Stimulated activated CD8-positive, alpha-beta memory T cell treated with anti-CD3 and anti-CD28 coated beads, Interleukin-4, amount 100 ng/mL, for 4 hours (primary cell): ENCODE results near the gene HAPLN2.
A peak's percentile ranks its signal among the peaks of the same experiment; 100 is the strongest.
"Not testable (repeated sequence)": the region's sequence is repeated elsewhere in the genome, so short reads cannot be mapped to it uniquely, and the experiment has no call there.

Source experiments
- DNase-seq, 2 donors: peaks; one replicate each; pipeline ENCODE4 v3.0.0-alpha.2; 2020; ENCODE audit warnings: low read depth in 2 of 2, low spot score in 1 of 2

The HAPLN2 gene

DNA sequence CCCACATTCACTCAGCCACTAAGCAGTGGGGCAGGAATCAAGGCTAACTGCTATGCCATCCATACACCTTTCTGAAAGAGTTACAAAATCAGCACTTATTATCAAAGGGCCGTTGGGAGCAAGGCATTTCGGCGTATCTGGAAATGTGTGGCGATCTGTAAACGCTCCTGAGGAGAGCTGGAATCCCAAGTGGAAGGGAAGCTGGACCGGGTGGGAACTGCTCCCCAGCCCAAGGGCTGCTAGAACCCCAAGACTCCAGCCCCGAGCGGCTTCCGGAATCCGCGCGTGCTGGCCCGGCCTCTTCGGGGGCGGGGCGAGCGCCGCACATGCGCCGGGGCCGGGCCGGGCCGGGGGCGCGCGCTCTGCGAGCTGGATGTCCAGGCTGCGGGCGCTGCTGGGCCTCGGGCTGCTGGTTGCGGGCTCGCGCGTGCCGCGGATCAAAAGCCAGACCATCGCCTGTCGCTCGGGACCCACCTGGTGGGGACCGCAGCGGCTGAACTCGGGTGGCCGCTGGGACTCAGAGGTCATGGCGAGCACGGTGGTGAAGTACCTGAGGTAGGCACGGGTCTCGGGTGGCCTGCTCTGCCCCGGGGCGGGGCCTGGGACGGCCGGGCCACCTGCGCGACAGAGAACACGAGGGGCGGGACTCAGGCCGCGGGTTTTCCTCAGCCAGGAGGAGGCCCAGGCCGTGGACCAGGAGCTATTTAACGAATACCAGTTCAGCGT is 27.6 kb upstream of the HAPLN2 start, which contains the start of gene NAXE:
Gene NAXE, plus strand, starts transcription at position 345 of the 726 bp plus-strand sequence. Its CDS starts 29 bp downstream, at position 374.
- peak in 1 of 2 donors; percentile 46 for DNase-seq

DNA sequence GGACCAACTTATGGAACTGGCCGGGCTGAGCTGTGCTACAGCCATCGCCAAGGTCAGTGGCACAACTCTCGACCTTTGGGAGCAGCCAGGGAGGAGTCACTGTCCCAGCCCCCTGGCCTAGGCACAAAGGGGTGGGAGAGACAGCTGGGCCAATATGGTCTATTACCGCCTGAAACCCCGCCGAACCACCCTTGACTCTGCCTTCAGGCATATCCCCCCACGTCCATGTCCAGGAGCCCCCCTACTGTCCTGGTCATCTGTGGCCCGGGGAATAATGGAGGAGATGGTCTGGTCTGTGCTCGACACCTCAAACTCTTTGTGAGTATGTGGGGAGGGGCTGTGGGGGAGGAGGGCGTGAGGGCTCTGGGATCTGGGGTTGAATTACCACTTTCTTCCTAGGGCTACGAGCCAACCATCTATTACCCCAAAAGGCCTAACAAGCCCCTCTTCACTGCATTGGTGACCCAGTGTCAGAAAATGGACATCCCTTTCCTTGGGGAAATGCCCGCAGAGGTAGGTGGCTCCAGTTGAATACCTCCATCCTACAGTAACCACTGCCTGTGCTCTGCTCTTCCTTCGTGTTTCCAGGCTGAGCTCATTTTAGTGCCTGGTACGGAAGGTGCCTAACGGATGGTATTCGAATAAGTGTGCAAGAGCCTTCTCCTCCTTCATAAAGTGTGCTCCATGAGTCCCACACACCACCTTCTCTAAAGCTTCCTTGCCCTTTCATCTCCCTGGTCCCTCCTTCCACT is 26.9 kb upstream of the HAPLN2 start:
- DNase-seq = no peak

DNA sequence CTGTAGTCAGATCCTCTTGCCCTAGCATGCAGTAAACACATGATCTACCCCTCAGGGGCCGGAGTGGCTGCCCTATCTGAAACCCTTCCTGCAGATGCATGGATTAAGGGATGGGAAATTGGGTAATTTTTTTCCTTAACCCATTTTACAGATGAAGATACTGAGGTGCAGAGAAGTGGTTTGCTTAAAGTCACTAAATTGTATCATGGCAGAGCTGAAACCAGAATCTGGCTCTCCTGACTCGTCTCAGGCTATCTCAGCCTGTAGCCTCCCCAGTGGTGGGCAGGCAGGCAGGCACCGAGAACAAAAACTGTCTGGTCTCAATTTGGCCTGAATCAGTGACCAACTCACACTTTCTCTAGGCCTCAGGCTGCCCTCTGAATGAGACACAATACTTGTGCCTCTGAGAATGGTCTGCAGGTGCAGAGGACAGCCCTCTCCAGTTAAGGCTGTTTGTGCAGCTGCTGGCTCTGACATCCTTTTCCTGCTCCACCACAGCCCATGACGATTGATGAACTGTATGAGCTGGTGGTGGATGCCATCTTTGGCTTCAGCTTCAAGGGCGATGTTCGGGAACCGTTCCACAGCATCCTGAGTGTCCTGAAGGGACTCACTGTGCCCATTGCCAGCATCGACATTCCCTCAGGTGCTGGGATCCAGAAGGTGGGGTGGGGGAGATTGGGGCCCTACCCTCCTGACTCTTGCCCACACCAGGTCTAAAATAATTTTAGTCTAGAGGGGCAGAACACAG is 26.1 kb upstream of the HAPLN2 start:
- no peak for DNase-seq

DNA sequence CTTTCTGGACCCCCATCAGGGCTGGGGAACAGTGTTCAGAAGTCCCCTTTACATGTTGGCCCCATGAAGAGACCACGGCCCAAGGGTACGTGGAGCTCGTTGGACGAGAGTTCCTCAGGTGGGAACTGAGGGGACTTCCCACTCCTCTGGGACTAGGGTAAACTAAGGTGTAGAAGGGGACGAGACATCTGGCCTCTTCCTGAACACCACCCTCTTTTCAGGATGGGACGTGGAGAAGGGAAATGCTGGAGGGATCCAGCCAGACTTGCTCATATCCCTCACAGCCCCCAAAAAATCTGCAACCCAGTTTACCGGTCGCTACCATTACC is 25.6 kb upstream of the HAPLN2 start:
- DNase-seq = no peak

DNA sequence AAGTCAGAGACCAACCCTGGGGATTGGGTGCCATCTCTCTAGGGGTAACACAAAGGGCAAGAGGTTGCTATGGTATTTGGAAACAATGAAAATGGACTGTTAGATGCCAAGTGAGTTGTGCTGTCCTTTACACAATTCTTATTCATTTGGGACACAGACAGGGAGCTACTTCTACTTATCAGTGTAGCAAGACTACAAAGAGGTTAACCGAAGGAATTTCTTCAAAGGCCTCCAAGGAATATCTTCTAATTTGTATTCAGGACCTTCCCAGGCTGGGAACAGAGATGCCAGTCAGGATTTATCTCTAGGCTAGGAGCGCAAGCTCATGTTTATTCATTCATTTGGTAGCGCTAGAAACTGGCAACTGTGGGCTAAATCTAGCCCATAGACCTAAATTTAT is 25.0 kb upstream of the HAPLN2 start:
- no peak for DNase-seq

DNA sequence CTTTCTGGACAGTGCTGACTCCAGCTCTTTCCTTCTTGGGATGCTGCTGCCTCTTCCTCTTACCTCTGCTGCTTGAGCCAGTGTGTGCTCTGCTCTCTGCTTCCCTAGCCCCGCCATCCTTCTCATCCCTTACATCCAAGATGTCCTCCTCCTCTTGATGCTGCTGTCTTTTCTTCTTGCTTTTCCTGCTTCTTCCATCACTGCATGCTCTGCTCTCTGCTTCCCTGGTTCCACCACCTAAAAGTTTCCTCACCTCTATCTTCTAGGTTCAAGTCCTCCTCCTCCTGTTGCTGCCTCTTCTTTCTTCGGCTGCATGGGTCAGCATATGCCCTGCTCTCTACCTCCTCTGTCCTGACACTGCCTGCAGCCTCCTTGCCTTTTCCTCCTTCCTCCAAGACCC is 24.2 kb upstream of the HAPLN2 start:
- DNase-seq = no peak

DNA sequence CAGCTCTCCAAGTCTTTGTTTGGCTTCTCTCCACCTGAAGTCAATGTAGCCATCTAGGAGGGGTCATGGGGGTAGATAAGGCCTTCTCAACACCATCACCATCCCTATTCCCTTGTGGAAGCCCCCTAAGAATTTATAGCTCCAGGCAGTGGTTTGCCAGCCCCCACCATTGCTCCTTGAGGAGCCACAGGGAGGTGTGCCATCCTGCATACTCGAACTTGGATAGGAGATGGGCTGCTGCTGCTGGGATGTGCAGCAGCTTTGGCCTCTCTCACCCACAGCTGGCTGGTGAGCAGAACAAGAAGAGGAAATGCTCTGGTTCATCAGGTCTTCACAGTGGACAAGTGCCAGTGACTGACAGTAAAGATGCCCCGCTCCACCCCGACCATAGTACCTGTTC is 22.8 kb upstream of the HAPLN2 start:
- no peak for DNase-seq

DNA sequence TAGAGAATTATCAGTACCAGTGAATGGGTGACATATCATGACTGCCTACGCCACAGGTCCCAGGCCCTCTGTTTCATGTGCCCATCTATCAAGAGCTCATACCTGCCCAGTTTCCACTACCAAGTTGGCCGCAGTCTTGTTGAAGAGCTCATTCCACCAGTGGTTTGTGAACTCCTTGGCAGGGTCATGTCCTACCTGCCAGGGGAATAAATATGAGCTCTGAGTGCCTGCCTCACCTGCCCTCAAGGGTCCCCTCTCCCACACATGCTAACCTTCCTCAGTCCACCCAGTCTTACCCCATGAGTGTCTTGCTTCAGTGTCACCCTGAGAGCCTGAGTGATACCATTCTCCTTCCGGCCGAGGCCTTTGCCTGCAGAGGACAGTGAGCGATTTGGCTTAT is 21.1 kb upstream of the HAPLN2 start:
- no peak for DNase-seq

DNA sequence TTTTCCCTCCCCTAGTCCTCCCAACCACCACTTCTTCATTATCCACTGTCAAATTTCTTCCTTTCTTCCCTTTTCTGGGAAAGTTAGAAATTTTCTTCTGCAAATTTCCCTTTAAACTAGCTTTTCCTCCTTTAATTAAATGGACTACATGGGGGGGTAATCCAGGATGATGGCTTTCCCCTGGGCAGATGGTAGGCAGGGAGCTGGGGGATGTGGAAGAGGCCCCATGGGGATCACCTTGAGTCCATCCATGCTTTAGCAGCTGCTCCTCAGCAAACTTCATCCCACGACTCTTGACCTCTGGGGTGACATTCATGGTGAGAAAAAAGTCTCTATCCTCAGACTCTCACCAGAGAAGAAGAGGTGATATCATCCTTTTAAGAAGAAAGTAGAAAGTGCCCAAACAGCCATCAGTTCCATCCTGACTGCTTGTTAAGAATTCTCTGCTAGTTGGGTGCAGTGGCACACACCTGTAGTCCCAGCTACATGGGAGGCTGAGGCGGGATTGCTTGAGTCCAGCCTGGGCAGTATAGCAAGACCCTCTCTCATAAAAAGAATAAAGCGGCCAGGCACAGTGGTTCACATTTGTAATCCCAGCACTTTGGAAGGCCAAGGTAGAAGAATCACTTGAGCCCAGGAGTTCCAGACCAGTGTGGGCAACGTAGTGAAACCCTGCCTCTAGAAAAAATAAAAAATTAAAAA is 20.3 kb upstream of the HAPLN2 start:
- DNase-seq = no peak

DNA sequence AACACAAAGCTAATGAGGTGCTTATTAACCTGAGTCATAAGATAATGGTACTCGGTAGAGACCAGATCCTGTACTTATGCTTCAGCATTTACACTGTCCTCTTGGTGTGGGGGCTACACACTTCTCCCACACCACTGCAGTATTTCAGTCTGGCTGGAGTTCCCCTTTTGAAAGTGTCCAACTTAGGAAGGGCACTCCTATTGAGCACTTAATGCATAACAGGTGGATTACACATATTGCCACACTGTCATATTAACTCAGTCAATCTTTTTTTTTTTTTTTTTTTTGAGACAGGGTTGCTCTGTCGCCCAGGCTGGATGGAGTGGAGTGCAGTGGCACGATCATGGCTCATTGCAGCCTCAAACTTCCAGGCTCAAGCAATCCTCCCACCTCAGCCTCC is 19.4 kb upstream of the HAPLN2 start:
- no peak for DNase-seq

DNA sequence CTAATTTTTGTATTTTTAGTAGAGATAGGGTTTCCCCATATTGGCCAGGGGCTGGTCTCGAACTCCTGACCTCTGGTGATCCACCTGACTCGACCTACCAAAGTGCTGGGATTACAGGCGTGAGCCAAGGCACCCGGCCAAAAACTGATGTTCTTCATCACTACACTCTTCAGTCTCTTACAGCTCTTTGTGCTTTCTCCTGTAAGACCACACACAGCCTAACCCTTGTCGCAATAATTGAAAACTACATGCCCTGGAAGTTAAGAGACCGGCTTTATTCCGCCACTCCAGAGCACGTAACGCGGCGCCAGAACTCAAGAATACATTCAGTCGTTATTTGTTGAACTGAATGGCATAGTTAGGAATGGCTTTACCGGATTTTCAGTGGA is 18.5 kb upstream of the HAPLN2 start:
- DNase-seq = no peak

DNA sequence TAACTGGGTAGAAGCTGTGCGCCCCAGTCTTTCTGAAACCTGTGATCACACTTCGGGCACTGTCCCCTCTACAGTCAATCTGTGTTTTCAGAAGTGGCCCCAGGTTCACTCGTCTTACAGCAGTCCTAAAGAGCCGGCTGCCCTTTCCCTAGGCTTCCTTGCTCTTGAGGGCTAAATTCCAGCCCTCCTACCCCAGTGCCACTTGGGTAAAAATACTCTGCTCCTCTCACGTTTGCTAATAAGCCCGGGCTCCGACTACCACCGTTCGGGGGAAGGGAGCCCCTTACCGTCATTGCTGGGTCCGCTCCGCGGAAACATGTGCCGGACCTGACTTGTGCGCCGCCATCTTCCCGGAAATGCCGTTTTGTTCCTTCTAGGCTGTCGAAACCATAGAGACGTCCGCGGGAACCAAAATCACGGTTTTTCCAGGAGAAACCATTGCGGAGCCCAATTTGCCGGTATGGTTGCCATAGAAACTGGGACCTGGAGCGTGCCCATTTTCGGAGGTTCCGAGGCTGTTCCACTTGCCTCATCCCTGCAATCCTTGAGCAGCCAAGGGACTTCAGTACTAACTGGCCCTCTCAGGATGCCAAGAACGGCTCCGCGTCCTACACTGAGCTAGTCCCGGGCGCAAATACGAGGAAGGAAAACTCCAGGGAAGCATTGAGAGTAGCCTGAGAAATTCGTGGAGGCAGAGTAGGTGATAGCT is 17.9 kb upstream of the HAPLN2 start, which contains the start of gene GPATCH4:
Gene GPATCH4, minus strand, starts transcription at position 358 of the 709 bp plus-strand sequence.
- DNase-seq = peak; percentile 53 to 60

DNA sequence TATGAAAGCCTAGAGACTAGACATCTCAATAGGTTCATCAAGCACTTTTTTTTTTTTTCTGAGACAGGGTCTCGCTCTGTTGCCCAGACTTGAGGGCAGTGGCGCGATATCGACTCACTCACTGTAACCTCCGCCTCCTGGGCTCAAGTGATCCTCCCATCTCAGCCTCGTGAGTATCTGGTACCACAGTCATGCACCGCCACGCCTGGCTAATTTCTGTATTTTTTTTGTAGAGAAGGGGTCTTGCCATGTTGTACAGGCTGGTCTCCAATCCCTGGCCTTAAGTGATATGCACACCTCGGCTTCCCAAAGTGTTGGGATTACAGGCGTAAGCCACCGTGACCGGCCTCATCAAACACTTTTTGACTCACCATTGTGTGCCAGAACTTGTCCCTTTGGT is 17.3 kb upstream of the HAPLN2 start:
- no peak for DNase-seq

DNA sequence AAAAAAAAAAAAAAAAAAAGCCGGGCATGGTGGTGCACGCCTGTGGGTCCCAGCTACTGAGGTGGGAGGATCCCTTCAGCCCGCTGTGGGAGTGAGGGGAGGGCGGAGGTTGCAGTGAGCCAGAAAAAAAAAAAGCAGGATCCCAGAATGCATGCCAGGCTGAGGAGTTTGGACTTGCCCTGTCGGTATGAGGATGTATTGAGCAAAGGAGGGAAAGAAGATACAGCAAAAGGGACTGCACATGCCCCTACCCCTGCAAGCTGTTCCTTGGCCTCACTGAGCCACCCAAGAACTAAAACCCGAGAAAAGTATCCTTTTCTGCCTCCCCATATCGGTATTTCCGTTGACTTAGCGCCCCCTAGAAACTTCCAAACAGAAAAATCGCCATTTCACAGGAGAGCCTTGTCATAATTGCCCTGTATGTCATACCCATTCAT is 16.6 kb upstream of the HAPLN2 start:
- DNase-seq = no peak

DNA sequence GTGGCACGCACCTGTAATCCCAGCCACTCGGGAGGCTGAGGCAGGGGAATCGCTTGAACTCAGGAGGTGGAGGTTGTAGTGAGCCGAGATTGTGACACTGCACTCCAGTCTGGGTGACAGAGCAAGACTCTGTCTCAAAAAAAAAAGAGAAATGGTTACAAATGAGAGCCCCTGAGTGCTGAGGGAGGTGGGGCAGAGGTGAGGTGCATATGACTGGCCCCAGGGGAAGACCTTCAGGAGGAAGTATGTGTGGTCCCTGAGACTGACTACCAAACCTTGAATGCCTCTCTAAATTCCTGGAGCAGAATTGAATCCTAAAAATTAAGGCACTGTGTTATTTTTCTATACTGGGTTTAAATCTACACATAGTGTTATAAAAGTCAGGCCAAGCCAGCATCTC is 11.9 kb upstream of the HAPLN2 start:
- not testable (repeated sequence) for DNase-seq

DNA sequence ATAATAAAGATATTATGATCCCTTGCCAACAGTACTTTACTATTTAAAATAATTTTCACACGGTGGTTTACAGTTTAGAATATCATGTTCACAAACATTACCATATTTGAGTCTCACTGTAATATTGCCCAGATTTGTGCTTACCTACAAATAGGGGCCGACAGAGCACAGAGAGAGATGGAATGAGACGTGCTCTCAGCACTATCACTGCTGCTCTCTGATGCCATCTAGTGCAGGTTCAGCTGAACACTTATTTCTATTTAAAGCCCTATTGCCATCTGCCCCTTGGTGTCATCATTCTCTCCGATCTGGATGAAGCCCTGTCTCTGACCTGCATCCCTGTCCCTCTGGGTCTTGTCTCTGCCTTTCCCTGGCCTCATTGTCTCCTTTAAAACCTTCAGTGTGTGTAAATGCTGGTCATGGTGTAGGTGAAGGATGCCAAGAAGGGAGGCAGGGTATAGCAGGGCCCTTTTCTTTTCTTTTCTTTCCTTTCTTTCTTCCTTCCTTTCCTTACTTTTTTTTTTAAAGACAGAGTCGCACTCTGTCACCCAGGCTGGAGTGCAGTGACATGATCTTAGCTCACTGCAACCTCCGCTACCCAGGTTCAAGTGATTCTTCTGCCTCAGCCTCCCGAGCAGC is 11.1 kb upstream of the HAPLN2 start:
- DNase-seq = no peak

DNA sequence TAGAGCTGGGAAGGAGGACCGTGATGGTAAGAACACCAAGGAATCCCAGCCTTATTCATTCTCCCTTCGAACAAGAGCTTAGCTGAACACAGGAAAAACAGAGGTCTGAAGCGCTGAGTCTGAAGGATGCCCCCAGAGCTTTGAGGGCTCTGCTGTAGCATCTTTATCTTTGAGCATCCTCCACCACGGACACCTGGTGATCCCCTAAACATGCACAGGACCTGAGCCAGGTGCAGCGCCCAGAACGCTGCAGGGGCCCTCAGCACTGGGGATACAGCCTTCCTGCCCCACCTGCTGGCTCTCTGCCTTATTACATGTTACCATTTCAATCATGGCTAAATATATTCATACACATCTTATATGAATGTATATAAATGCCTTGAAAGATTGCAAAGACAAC is 10.2 kb upstream of the HAPLN2 start:
- DNase-seq = no peak

DNA sequence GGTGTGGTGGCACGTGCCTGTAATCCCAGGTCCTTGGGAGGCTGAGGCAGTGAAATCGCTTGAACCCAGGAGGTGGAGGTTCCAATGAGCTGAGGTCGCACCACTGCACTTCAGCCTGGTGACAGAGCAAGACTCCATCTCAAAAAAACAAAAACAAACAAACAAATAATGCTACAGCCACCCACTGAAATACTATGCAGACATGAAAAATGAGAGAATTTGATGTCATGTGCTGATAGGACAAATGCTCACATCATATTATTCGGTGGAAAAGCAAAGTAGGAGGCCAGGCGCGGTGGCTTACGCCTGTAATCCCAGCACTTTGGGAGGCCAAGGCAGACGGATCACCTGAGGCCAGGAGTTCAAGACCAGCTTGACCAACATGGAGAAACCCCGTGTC is 9.1 kb upstream of the HAPLN2 start:
- not testable (repeated sequence) for DNase-seq

DNA sequence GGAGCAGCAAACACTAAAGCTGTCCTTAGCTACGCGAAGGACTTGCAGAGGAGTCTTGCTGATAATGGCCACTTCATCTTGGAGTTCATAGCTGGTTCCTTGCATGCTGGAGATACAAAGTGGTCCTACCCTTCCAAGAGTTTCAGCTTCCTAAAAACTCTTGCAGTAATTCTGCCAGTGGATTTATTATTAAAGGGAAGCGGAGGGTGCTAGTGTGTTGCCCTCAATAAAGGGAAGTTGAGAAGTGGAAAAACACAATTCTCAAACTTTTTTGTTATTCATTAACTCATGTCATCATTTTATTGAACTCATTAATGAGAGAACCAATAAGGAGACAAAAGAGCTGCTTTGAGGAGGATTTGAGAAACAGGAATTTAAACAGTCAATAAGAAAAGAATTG is 6.5 kb upstream of the HAPLN2 start:
- no peak for DNase-seq

DNA sequence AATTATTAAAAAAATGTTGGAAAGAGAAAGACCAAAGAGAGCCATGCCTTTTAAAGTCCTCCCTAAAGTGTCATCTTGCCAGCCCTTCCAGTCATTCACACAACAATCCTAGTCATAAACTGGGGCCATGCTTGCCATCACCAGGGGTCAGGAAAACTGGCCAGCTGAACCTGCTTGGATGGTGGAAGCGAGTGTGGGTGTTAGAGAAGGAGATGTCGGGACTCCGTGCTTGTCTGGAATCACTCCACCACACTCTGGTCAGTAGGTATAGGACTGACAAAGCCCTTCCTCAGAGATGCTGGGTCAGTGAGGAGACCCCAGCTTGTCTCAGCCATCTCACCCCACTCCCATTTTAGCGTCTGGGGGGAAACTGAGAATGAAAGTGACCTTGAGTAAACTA is 3.3 kb upstream of the HAPLN2 start:
- DNase-seq = no peak
